CD4-positive, alpha-beta T cell treated with Interleukin-12 subunit alpha and Interleukin-12 subunit beta, for 1 hour (primary cell): ENCODE results near the gene HMGCR.

Experiments used
- DNase-seq: peaks from one replicate; pipeline ENCODE4 v3.0.0-alpha.2; 2020

The HMGCR gene

GRCh38 chr5:75389430-75389829 lies 52.4 kb downstream of the HMGCR start:
- no peak for DNase-seq

GRCh38 chr5:75395277-75395676 lies 58.3 kb downstream of the HMGCR start:
- DNase-seq: no peak

- DNase-seq: no peak
Observed at GRCh38 chr5:75405296-75405695, 68.3 kb downstream of the HMGCR start.
